Brain pericyte (primary cell): Measurements from ENCODE around the gene CLK4.
"Not testable (repeated sequence)": the region's sequence is repeated elsewhere in the genome, so short reads cannot be mapped to it uniquely, and the experiment has no call there.

ENCODE experiments used
- DNase-seq: peaks from one replicate; pipeline ENCODE4 v3.0.0-alpha.2; 2012; ENCODE audit warnings: low read depth, low spot score

Gene CLK4

DNA sequence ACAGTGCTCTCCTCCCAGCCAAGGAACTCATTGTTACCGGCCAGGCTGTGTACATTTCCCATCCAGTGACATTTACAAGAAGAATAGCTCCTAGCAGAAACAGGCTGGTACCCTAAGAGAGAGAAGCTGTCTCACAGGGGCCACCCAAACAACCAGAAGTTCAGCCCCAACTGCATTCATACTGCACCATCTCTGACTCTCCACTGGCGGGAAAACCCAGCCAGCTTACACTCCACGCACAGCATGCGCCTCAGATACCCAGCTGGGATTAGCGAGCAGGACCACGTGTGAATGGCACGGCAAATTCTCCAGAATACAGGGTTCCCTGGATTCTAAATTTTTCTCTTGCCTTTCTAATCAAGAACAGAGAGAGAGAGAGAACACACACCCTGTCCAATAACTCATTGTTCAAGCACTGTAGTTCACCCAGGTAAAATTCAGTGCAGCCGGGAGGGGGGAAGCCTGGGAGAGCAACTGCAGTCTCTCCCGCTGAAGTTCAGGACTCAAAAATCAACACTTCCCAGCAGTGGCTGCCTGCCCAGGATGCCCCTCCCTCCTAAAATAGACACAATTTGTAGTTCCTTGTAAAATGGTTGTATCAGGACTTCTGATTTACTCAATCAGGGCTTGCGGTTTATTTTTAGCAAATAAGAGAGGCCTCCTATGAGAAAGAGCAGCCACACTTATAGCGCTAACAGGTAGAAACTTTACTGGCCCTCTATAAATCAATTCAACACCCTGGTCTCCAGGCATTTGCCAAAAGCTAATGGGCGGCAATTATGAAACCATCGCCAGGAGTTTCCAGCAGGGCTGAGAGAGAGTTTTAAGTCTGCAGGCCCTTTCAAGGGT is 38.9 kb downstream of the CLK4 start:
- DNase-seq: no peak

DNA sequence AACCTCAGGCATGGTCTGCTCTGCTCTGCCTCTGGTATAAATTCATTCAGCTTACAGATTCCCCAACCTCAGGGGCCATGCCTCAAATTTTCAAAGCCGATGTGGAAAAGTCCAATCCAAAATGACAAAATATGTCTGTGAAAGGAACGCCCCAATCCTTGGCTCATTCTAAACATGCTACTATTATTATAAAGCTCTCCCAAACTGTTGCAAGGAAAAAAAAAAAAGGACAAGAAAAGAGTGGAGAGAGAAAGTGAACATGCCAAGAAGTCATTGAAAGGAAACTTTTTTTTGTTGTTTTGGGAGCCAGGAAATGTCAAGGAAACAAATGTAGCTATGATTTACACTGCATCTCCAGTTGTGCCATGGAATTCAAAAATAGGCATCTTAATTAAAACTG is 40.5 kb downstream of the CLK4 start:
- no peak for DNase-seq

DNA sequence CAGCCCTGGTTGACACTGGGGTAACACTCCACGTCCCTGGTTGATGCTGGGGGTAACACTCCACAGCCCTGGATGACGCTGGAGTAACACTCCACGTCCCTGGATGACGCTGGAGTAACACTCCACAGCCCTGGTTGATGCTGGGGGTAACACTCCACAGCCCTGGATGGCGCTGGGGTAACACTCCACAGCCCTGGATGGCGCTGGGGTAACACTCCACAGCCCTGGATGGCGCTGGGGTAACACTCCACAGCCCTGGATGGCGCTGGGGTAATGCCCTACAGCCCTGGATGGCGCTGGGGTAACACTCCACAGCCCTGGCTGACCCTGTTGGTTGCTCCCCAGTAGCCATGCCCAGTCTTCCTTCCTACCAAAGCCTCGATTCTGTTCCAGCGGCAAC is 41.4 kb downstream of the CLK4 start:
- not testable (repeated sequence) for DNase-seq

GRCh38 chr5:178583279-178583678 is 43.6 kb downstream of the CLK4 start:
- DNase-seq: no peak

DNA sequence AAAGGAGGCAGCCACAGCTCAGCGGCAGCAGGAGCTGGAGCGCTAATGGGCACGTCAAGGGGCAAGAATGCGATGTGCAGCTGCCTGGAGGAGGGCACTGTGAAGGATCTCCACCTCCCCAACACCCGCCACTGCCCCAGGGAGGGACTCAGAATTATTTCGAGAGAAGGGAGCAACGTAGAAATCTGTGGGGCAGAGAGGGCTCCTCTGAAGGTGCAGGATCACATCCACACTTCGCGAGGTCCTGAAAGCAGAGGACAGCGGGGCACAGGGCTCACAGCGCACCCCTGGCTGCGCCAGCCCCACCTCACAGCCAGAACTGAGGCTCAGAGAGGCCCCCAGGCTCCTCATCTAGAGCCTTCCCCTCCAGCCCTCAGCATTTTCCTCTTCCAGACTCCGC is 44.6 kb downstream of the CLK4 start:
- no peak for DNase-seq

- DNase-seq: no peak
Observed at GRCh38 chr5:178581621-178582020, 45.2 kb downstream of the CLK4 start.

- no peak for DNase-seq
Observed at GRCh38 chr5:178580271-178580955, 46.4 kb downstream of the CLK4 start.

- DNase-seq: no peak
Observed at GRCh38 chr5:178577944-178578343, 48.9 kb downstream of the CLK4 start.

DNA sequence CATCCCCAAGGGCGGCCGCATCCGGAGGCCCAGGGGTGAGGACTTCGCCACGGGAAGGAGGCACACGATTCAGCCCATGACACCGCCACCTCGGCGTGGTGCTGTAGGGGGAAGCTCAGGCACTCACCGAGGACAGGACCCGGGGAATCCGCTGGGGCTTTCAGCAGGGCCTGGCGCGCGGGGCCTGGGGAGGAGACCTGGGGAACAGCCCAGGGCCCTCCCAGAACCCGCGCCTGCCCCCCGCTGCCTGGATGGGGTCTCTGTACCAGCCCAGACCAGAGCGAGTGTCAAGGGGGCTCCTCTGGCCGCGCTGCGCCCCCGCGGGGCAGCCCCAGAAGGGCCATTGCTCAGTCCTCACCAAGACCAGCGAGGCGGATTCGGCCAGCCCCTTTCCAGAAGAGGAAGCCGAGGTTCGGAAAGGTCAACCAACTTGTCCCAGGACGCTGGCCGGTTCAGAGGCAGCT is 49.4 kb downstream of the CLK4 start:
- no peak for DNase-seq

DNA sequence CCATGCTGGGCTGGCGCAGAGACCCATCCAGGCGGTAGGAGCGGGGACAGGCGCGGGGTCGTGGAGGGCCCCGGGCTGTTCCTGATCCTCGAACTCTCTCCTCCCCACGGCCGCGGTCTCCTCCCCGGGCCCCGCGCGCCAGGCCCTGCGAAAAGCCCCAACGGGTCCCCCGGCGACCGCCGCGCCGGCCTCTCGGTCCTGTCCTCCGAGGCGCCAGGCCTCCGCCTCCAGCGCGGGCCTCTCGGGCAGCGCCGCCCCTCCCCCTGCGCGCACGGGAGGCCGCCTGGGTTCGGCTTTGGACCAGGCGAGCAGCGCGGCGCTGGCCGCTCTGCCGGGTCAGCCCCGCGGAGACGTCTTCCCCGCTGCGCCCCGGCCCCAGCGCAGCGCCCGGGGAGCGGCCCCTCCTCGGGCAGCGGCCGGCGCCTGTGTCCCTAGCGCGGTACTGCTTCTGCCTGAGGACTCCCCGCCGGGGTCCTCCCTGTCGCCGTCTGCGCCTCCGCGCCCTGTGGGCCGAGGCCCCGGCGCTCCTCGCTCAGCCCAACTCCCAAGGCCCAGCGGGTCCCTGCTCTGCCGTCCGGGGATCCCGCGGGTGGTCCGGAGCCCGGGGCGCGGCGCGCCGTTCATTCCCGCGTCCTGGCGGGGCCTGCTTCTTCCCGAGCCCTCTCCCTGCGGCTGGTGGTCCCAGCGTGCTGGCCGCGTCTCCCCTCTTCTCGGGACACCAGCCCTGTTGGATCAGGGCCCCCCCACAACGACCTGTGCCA is 50.1 kb downstream of the CLK4 start:
- DNase-seq: no peak

DNA sequence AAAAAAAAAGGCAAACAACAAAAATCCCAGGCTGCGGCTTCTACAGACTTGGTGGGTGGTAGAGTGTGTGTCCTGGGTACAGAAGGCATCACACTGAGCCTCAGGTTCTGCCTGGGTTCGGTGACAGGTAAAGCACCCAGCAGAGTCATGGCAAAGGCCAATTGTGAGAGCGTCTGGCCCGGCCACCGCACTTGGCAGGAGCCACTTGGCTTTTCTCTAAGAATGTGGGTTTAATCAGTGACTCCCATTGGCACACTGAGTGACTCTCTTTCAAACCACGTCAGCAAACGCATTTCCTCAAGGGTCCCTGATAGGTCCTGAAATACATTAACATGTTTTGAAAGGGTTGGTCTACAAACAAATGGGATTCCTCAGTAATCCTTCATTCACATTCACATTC is 53.6 kb downstream of the CLK4 start:
- no peak for DNase-seq

GRCh38 chr5:178572617-178573016 is 54.2 kb downstream of the CLK4 start:
- DNase-seq: no peak

- DNase-seq: no peak
Observed at GRCh38 chr5:178569485-178569884, 57.4 kb downstream of the CLK4 start.

DNA sequence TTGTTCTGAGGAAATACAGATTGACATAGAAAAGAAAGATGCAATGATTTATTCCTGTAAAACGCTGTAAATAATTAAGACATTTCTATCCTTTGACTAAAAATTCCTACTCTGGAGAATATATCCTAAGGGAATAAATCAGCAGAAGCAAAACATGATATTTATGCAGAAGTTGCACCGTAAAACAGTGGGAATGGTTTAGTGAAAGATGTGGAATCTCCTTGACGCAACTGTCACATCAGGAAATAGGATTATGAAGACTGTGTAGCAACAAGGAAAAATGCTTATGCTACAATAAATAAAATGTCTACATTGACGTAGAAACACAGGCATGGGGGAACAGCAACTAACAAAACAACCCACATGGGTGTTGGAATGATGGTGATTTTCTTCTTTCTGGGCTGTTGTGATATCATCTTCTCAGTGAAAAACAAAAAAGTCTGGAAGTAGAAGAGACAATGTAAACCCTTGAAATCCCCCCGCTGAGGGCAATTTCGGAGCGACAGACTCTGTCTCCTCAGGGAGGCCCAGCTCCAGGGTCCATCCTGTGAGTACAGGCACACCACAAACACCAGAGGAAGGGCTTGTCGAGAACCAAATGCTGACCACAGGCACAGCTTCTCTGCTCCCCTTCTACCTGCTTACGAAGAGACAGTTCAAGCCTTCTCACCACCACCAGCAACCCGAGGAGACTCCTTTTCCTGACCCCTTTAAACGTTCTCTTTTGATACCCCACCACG is 61.9 kb downstream of the CLK4 start:
- DNase-seq: no peak

- no peak for DNase-seq
Observed at GRCh38 chr5:178564397-178564796, 62.5 kb downstream of the CLK4 start.

GRCh38 chr5:178563621-178564020 is 63.2 kb downstream of the CLK4 start:
- no peak for DNase-seq

- DNase-seq: no peak
Observed at GRCh38 chr5:178561746-178562264, 65.0 kb downstream of the CLK4 start.

DNA sequence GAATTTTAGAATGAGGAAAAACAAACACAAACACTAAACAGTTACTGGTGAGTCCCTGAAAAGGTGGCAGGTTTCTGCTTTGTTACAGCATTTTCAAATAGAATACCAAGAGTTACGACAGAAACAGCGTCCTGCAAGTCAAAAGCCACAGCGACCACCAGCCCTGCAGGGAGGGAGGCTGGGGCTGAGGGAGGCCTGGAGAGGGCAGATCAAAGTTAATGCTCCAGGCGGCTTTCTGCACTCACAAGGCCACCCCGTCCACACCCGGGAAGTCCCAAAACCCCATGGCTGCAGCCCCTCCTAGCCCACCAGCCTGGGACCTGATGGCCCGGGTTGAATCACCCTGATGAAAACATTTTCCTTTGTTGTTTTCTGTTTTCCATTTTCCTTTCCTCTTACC is 65.9 kb downstream of the CLK4 start:
- no peak for DNase-seq

DNA sequence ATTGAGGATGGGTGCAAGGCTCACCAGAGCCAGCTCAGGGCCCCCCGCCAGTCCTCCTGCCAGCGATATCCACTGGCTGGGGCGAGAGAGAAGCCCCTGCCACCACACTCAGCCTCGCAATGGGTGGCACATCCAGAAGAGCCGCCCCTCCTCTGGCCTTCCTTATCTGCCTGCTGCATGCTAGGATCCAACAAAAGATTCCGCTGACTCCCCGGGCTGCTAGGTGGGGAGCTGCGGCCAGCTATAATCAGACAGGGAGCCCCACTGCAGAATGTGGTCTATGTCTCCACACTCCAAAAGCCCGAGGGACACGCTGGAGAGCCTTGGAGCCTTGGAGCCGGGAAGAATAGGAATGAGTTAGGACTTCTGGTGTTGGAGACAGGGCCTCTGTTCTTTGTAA is 69.4 kb downstream of the CLK4 start:
- no peak for DNase-seq

DNA sequence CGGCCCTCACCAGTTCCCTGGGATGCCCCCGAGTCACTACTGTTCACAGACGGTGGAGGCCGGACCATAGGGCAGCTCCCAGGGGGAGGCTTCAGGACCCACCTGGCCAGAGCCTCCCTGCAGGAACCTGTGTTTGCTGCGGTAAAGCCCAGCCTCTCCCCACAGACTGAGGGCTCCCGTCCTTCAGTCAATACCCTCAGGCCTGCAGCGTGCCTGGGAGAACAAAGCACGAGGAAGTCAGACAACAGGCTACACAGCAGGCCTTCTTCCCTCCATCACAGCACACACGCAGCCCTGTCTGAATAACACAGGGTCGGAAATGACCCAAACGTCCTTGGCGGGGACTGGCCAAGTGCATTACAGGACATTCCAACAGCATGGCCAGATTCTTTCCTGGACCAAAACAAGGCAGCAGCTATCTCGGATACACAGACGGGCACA is 71.1 kb downstream of the CLK4 start:
- no peak for DNase-seq

DNA sequence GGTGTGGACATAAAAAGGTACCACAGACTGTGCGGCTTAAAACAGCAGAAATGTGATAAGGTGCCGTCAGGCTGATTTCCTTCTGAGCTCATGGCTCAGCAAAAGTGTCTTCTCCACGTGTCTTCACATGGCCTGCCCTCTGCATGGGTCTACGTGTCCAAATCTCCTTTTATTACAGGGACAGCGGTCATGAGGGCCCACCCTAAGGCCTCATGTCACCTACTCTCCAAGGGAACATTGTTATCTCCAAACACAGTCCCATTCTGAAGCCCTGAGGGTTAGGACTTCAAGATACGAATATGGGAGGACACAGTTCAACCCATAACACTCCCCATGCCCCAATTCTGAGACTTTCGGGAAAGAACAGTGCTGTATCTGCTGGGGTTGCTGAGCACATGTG is 71.8 kb downstream of the CLK4 start:
- no peak for DNase-seq
